HL-60/S4 treated with phorbol 12-myristate 13-acetate at 8.2 ng/mL for 4 days and 3 days (cell line): ENCODE data around the gene TAF8.

Experiments
- in situ Hi-C: fragments of 300-500 bp; cut with MboI; formaldehyde crosslinking; loops from 2 replicates; pipeline ENCODE4 v1.15.0; 2022; ENCODE audit warnings: low sequenced_read_pairs

TAF8 gene

GRCh38 chr6:42090819-42091717 lies 40.7 kb downstream of the TAF8 start:
- in situ Hi-C loops, result no loop called here

- in situ Hi-C loops, result no loop called here
Observed at GRCh38 chr6:42091718-42092023, 41.3 kb downstream of the TAF8 start.

- in situ Hi-C loops, result no loop called here
Observed at GRCh38 chr6:42093582-42094329, 43.4 kb downstream of the TAF8 start.

GRCh38 chr6:42095094-42095493 lies 44.8 kb downstream of the TAF8 start:
- in situ Hi-C loops, result no loop called here

GRCh38 chr6:42095776-42096541 lies 45.6 kb downstream of the TAF8 start:
- in situ Hi-C loops, result no loop called here

- in situ Hi-C loops, result no loop called here
Observed at GRCh38 chr6:42099340-42100028, 49.2 kb downstream of the TAF8 start.

GRCh38 chr6:42100029-42100901 lies 49.9 kb downstream of the TAF8 start:
- in situ Hi-C loops, result no loop called here

GRCh38 chr6:42101186-42101657 lies 50.9 kb downstream of the TAF8 start:
- in situ Hi-C loops, result no loop called here

- in situ Hi-C loops, result no loop called here
Observed at GRCh38 chr6:42103216-42103615, 52.9 kb downstream of the TAF8 start.

- in situ Hi-C loops, result no loop called here
Observed at GRCh38 chr6:42103753-42104094, 53.4 kb downstream of the TAF8 start.

GRCh38 chr6:42104095-42104803 lies 53.9 kb downstream of the TAF8 start:
- in situ Hi-C loops, result no loop called here

GRCh38 chr6:42104804-42105125 lies 54.4 kb downstream of the TAF8 start:
- in situ Hi-C loops, result no loop called here

- in situ Hi-C loops, result no loop called here
Observed at GRCh38 chr6:42105156-42105648, 54.9 kb downstream of the TAF8 start.

GRCh38 chr6:42105709-42106108 lies 55.4 kb downstream of the TAF8 start:
- in situ Hi-C loops, result no loop called here

GRCh38 chr6:42106112-42107023 lies 56.0 kb downstream of the TAF8 start:
- in situ Hi-C loops, result no loop called here

GRCh38 chr6:42108071-42108470 lies 57.7 kb downstream of the TAF8 start:
- in situ Hi-C loops, result no loop called here

- in situ Hi-C loops, result no loop called here
Observed at GRCh38 chr6:42110683-42111082, 60.4 kb downstream of the TAF8 start.

- in situ Hi-C loops, result no loop called here
Observed at GRCh38 chr6:42112351-42112750, 62.0 kb downstream of the TAF8 start.
